Measurements from ENCODE around the gene ZNF239. TPM values are rescaled to one million over a fixed set of nuclear protein-coding genes. Genes with fewer than 3 reads are reported as not detected.

The ZNF239 gene
- total and polyA plus RNA-seq, 2 of the 8 experiments (the other 6 are each of a cell fraction or from before 2014, with no cell fraction given) = 2.4 to 11.4 TPM

DNA sequence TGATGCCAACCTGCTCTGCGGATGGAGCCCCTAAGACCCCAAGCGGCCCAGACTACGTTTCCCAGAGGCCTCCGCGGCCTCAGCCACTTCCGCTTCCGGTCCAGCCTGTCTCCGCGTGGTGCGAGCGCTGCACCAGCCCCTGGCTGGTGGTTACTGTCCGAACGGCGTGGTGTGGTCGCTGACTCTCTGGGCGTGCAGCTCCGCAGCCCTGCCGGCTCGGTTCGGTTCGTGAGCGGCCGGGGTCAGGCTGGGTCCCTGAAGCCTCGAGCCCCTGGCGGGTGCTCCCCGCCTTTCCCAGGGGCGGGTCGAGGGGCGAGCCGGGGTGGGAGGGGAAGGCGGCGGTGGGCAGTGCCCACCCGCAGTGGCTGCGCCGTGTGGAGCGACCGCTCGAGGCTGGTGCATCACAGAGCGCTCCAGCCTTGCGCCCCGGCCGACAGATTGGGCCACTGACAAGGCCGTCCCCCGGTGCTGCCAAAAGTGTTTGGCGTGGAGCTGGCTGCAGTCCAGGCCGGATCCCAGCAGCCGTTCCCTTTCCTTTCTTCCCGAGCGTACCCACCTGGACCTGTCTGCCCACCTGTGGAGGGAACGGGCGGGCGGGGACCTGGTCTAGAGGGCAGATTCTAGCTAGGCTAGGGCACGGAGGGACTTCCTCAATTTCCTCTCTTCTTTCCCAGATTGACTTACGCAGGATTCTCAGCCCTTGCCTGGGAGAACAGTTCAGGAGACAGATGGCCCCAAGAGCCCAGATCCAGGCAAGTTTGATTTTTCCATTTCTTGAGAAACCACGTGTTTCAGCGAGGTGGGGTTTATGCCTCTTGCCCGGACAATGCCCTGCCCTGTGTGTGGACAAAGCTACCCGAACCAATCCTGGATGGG, 32.1 kb upstream of the ZNF239 start, which contains the start of gene ZNF485 (continued):
- TF ChIP-seq CHD7 (IDR thresholded peaks at IDR 0.05; ENCODE audit: insufficient replicate concordance, low read length) (no peak), TBP (IDR thresholded peaks at IDR 0.05; ENCODE audit: low read depth, low read length) (peak; percentile 67)
